Smooth muscle cell (in vitro differentiated cells): ENCODE data around the gene ATP2A1. TPM values are rescaled to one million over a fixed set of nuclear protein-coding genes. Genes with fewer than 3 reads are reported as not detected.

Source experiments
- DNase-seq: peaks from one replicate; lab custom pipeline; 2025; ENCODE audit not compliant: unreplicated experiment; lab: John Stamatoyannopoulos, UW
- H2AFZ ChIP-seq: fragments of 200-600 bp; sonication (generic); 2 replicates; pipeline ENCODE4 v1.6.0; 2016; ENCODE audit warnings: antibody characterized with exemption, low read depth, mild to moderate bottlenecking
- H3F3A ChIP-seq: fragments of 200-600 bp; sonication (generic); 2 replicates; pipeline ENCODE4 v1.6.0; 2017; ENCODE audit warnings: antibody characterized with exemption, low read depth
- H3K27ac ChIP-seq: fragments of 200-600 bp; sonication (generic); 2 replicates; pipeline ENCODE4 v1.5.1; 2016; ENCODE audit warnings: low read depth, mild to moderate bottlenecking
- H3K27me3 ChIP-seq: fragments of 200-600 bp; sonication (generic); 2 replicates; pipeline ENCODE4 v1.6.1; 2016; ENCODE audit warnings: low read depth, mild to moderate bottlenecking
- H3K36me3 ChIP-seq: fragments of 200-600 bp; sonication (generic); 2 replicates; pipeline ENCODE4 v1.5.1; 2016; ENCODE audit warnings: low read depth
- H3K4me1 ChIP-seq: fragments of 200-600 bp; sonication (generic); 2 replicates; pipeline ENCODE4 v1.5.1; 2016; ENCODE audit warnings: low read depth
- H3K4me2 ChIP-seq: fragments of 200-600 bp; sonication (generic); 2 replicates; pipeline ENCODE4 v1.6.0; 2016; ENCODE audit warnings: mild to moderate bottlenecking
- H3K4me3 ChIP-seq: fragments of 200-600 bp; sonication (generic); 2 replicates; pipeline ENCODE4 v1.5.1; 2016; ENCODE audit warnings: mild to moderate bottlenecking
- H3K79me2 ChIP-seq: fragments of 200-600 bp; sonication (generic); 2 replicates; pipeline ENCODE4 v1.6.0; 2016; ENCODE audit warnings: low read depth, mild to moderate bottlenecking
- H3K9ac ChIP-seq: fragments of 200-600 bp; sonication (generic); 2 replicates; pipeline ENCODE4 v1.6.0; 2016; ENCODE audit warnings: low read depth
- H3K9me3 ChIP-seq: fragments of 200-600 bp; sonication (generic); replicated peaks from 2 replicates; pipeline ENCODE4 v1.5.1; 2016; ENCODE audit warnings: low read depth
- H4K20me1 ChIP-seq: fragments of 200-600 bp; sonication (generic); 2 replicates; pipeline ENCODE4 v1.6.0; 2016; ENCODE audit warnings: low read depth
- CTCF ChIP-seq: fragments of 200-600 bp; sonication (generic); IDR thresholded peaks from 2 replicates; pipeline ENCODE4 v1.5.1; 2017; ENCODE audit warnings: borderline replicate concordance, mild to moderate bottlenecking, antibody characterized with exemption; ENCODE audit not compliant: insufficient read depth, poor library complexity, severe bottlenecking
- WGBS: methylation state at CpG from one replicate; pipeline ENCODE4 v1.1.7; 2016; ENCODE audit warnings: low lambda C conversion rate; 5-methylcytosine and 5-hydroxymethylcytosine counted together
- polyA plus RNA-seq: library from polyadenylated mRNA; unstranded; fragments of >200 nt; fragmentation: Nextera tagmentation; extraction: Ambion mirVana; gene quantifications from 2 replicates; pipeline ENCODE4 v1.2.1, GENCODE V29; 2016
- total RNA-seq: library from RNA; depleted of rRNA; stranded (reverse); fragments of >200 nt; gene quantifications from 2 replicates; pipeline ENCODE4 v1.2.3, GENCODE V29; 2014

Gene ATP2A1
- total and polyA plus RNA-seq, 2 experiments from 2014 or later = 0.09 to 1.2 TPM

GRCh38 chr16:28930652-28931051 lies 52.4 kb downstream of the ATP2A1 start:
- H3K4me3 ChIP-seq = no peak overlapping the region
- no peaks in the 10 kb centered on the region for H3K9me3 ChIP-seq
- DNase-seq = no peak
- WGBS = 64% methylated on average over 3 of the region's 3 CpGs
- H3K79me2 ChIP-seq = no peaks in the 10 kb centered on the region
- no peak overlapping the region for H3K27ac ChIP-seq
- no peaks in the 10 kb centered on the region for H4K20me1 ChIP-seq
- H3F3A ChIP-seq = peaks cover 2% of the 10 kb centered on the region
- no peak overlapping the region for H2AFZ ChIP-seq
- peaks cover 6% of the 10 kb centered on the region for H3K4me1 ChIP-seq
- H3K36me3 ChIP-seq = no peaks in the 10 kb centered on the region
- H3K9ac ChIP-seq = no peak overlapping the region
- no peak overlapping the region for H3K4me2 ChIP-seq
- TF ChIP-seq CTCF = no peak
- no peaks in the 10 kb centered on the region for H3K27me3 ChIP-seq

- Histone ChIP-seq H3K79me2 (no peaks in the 10 kb centered on the region), H3K4me3 (no peak within 1 kb of the TSS), H3K9me3 (no peaks in the 10 kb centered on the region), H3K27me3 (no peaks in the 10 kb centered on the region), H3K36me3 (no peaks in the 10 kb centered on the region), H2AFZ (no peak within 1 kb of the TSS), H3K4me2 (no peak within 1 kb of the TSS), H3K4me1 (peaks cover 6% of the 10 kb centered on the region), H3F3A (no peaks in the 10 kb centered on the region), H4K20me1 (no peaks in the 10 kb centered on the region), H3K27ac (no peak within 1 kb of the TSS), H3K9ac (no peak within 1 kb of the TSS)
- TF ChIP-seq CTCF = no peak
- DNase-seq = no peak
- WGBS = 94% methylated on average over 10 of the region's 10 CpGs
Observed at GRCh38 chr16:28931801-28932225, 53.5 kb downstream of the ATP2A1 start, which contains the start of gene CD19. Gene CD19, plus strand, starts transcription at chr16:28931971. Its CDS starts 30 bp downstream, at chr16:28932001.

- no peaks in the 10 kb centered on the region for H3K36me3 ChIP-seq
- H3K79me2 ChIP-seq = no peaks in the 10 kb centered on the region
- H3K4me3 ChIP-seq = no peak overlapping the region
- no peak overlapping the region for H3K9ac ChIP-seq
- no peaks in the 10 kb centered on the region for H3K27me3 ChIP-seq
- H3K9me3 ChIP-seq = no peaks in the 10 kb centered on the region
- peaks cover 6% of the 10 kb centered on the region for H3K4me1 ChIP-seq
- no peak overlapping the region for H3K4me2 ChIP-seq
- no peaks in the 10 kb centered on the region for H4K20me1 ChIP-seq
- TF ChIP-seq CTCF = no peak
- no peak overlapping the region for H2AFZ ChIP-seq
- no peak overlapping the region for H3K27ac ChIP-seq
- DNase-seq = no peak
- H3F3A ChIP-seq = no peaks in the 10 kb centered on the region
- 88% methylated on average over 20 of the region's 20 CpGs for WGBS
Observed at GRCh38 chr16:28932339-28933141, 54.3 kb downstream of the ATP2A1 start.

GRCh38 chr16:28933171-28933570 lies 54.9 kb downstream of the ATP2A1 start:
- no peak overlapping the region for H3K4me3 ChIP-seq
- no peaks in the 10 kb centered on the region for H3F3A ChIP-seq
- H3K27ac ChIP-seq = no peak overlapping the region
- 66% methylated on average over 8 of the region's 8 CpGs for WGBS
- no peak overlapping the region for H3K9ac ChIP-seq
- no peaks in the 10 kb centered on the region for H3K79me2 ChIP-seq
- H4K20me1 ChIP-seq = no peaks in the 10 kb centered on the region
- no peaks in the 10 kb centered on the region for H3K9me3 ChIP-seq
- H3K36me3 ChIP-seq = no peaks in the 10 kb centered on the region
- no peak for DNase-seq
- peaks cover 6% of the 10 kb centered on the region for H3K4me1 ChIP-seq
- TF ChIP-seq CTCF = no peak
- no peak overlapping the region for H2AFZ ChIP-seq
- H3K27me3 ChIP-seq = no peaks in the 10 kb centered on the region
- no peak overlapping the region for H3K4me2 ChIP-seq
